GM12801 (cell line): ENCODE data around the gene DMD.

Source experiments
- TF ChIP-seq, protein P1 (sequence below): IDR thresholded peaks from one replicate; pipeline ENCODE4 v1.5.1; 2011; ENCODE audit warnings: control low read depth; ENCODE audit not compliant: insufficient read length; ENCODE audit errors: extremely low read depth

DMD gene

DNA sequence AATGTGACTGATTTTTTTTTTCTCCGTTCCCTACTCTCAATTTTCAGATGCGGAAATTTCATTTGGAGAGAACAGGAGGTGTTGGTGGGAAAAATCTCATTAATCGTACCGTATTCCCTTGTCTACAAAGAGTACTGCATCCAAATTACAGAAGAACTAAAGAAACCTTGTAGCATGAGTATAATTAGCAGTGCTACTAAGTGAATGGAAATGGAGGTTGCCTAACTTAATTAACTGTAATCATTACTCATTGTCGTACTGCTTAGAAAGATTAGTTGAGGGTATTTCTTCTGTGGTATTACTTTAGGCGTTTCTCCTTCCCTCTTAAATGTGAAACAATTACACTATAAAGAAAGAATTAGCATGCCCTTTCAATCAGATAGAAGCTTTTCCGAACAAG is 81.7 kb downstream of the DMD start:
- TF ChIP-seq, protein P1, sequence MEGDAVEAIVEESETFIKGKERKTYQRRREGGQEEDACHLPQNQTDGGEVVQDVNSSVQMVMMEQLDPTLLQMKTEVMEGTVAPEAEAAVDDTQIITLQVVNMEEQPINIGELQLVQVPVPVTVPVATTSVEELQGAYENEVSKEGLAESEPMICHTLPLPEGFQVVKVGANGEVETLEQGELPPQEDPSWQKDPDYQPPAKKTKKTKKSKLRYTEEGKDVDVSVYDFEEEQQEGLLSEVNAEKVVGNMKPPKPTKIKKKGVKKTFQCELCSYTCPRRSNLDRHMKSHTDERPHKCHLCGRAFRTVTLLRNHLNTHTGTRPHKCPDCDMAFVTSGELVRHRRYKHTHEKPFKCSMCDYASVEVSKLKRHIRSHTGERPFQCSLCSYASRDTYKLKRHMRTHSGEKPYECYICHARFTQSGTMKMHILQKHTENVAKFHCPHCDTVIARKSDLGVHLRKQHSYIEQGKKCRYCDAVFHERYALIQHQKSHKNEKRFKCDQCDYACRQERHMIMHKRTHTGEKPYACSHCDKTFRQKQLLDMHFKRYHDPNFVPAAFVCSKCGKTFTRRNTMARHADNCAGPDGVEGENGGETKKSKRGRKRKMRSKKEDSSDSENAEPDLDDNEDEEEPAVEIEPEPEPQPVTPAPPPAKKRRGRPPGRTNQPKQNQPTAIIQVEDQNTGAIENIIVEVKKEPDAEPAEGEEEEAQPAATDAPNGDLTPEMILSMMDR, result no peak

DNA sequence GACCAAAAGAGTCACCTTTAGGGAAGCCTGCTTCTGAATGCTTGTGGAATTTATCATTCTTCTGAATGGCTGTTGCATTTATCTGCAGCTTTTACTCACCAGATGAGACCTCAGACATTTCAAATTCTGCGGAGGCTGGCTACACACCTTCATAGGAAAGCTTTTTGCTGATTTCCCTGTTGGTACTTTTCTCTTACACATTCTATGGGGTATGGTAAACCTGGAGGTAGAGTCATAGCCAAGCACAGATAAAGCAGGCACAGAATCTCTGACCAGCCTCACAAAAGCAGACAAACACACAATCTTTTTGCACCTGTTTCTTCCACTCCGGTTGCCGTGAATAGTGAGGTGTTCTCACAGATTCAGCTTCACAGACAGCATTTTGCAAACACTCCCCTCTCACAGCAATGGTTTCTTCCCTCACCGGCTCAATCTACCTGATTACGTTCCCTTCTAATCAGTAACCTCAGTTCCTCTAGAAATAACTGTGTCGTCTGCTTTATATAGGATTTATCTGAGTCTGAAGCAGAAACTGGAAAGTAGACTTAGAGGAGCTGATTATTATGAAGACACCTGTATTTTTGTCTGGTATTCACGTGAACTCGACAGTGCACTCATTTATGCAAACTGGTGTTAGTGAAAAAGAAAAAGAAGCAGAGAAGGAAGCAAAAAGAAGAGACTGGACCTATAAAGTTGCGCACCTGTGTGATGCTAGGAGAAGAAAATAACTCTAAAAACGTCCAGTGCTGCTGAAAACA is 83.1 kb downstream of the DMD start:
- TF ChIP-seq, protein P1, result no peak

DNA sequence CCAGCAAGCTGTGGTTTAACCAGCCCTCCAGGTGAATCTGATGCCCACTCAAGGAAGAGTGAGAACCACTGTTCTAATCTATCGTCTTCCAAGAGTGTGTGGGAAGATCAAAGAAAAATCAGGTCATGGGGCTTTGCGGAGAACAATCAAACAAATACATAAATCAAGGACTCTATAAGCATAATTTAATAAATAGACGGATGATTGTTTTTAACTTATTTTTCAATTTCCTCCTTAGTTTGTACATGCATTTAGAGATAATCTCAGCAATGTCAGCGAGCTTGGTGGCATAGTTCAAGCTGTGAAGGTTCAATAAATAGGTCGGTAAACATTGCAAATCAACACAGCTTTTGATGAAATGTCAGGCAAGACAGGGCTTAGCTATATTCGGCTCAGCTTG is 84.9 kb downstream of the DMD start:
- TF ChIP-seq, protein P1, result no peak

DNA sequence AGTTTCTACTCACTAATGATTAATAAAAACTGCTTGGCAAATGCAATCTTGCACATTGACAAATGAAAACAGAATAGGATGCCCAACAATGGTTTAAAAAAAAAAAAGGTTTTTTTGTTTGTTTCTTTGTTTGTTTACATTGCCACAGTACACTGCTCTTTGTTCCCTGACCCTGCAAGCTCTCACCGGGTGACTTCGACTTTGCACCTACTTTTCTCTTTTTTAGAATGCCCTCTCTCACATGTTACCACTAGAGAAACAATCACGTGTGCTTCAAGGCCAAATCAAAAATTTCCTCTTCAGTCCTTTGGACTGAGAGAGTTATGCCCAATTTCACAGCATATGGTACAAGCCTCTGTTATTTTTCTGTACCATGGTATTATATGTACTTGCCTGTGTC is 101.5 kb downstream of the DMD start:
- TF ChIP-seq, protein P1, result no peak

DNA sequence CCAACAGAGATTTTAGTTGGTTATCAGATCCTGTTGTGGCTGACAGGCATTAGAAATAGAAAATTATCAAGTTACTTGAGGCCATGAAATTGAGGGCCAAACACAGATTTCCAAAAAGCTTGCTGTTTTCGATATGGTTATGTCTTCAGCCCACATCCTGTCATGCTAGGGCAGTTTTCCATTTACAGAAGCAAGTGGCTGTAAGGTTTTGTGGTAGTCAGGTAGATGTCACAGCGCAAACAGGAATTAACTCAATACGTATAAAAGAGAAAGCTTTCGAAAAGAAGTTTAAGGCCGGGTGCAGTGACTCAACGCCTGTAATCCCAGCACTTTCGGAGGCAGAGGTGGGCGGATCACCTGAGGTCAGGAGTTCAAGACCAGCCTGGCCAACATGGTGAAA is 104.6 kb downstream of the DMD start:
- TF ChIP-seq, protein P1, result no peak

DNA sequence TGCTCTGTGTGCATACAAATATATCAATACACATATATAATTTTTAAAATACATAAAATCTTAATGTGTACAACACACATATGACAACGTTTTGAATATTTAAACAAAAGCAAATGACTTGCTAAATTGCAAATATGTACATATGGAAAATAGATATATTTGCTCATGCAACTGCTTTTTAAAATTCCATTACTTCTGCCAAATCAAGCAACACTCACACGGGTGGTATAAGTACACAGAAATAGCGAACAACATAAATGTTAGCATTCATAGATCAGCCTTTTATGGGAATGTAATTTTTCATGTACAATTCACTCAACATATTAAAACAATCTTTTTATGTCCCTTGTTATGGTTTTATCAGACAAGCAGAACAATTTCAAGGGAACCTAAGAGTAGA is 116.3 kb downstream of the DMD start:
- TF ChIP-seq, protein P1, result no peak

DNA sequence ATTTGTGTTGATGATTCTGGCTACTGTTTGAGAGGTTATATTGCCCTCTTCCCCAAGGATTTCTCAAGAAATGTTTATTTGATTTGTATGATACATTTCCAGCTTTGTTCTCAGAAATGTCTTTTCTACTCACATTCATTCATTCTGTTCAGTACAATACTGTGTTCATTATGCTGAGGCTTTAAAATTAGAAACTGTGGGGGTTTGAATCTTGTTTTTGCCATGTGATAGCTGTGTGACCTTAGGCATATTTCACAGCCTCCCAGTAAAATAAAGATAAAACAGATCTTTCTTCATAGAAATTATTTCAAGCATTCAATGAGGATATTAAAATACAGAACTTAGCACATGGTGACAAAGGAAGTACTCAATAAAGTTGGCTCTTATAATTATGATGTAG is 123.9 kb downstream of the DMD start:
- TF ChIP-seq, protein P1, result no peak
